ENCODE data around the gene TMEM270. TPM values are rescaled to one million over a fixed set of nuclear protein-coding genes. Genes with fewer than 3 reads are reported as not detected.

TMEM270 gene
- total and polyA plus RNA-seq, 2 donors (not counting 1 experiment from before 2014, with no cell fraction given), result not detected

- H3K4me2 ChIP-seq (replicated peaks; ENCODE audit: low read depth, low read length, poor library complexity, severe bottlenecking), result no peak overlapping the region
- no peak overlapping the region for H2AFZ ChIP-seq (ENCODE audit: insufficient read depth, low read depth, low read length, poor library complexity, severe bottlenecking)
- H3K4me1 ChIP-seq (ENCODE audit: control insufficient read depth in 2 of 2, insufficient read depth in 2 of 2, low read length in 2 of 2), result no peaks in the 10 kb centered on the region
- ChIA-PET POLR2A (no interaction called here), CTCF (interaction anchor here (0.7 to 2.0 kb wide), 2 partner anchors 13 to 130 kb away, joined by 4 to 5 read pairs; no protein-coding TSS in a partner anchor)
- peaks cover 5% of the 10 kb centered on the region for H3K27me3 Mint-ChIP-seq
- intact Hi-C loops (cut with micrococcal nuclease), result no loop called here
- no peak overlapping the region for H3K4me3 Mint-ChIP-seq
- no peaks in the 10 kb centered on the region for H3K79me2 ChIP-seq (ENCODE audit: control insufficient read depth, insufficient read depth, low read length)
- H3K9me3 ChIP-seq (ENCODE audit: control extremely low read depth in 1 of 3, control insufficient read depth in 2 of 3, insufficient read depth in 1 of 3, low read length in 2 of 3), result peaks cover 0 to 7% (median 0%) of the 10 kb centered on the region in 3 donors
- no peaks in the 10 kb centered on the region for H3K36me3 ChIP-seq (replicated peaks in 1 of 2; ENCODE audit: control extremely low read depth in 1 of 2, control insufficient read depth in 1 of 2, extremely low read depth in 1 of 2, insufficient read depth in 2 of 2, low read length in 1 of 2)
- no peak overlapping the region for H3K4me3 ChIP-seq (ENCODE audit: control extremely low read depth in 1 of 5, extremely low read depth in 1 of 5, insufficient read depth in 1 of 5, low read depth in 2 of 5, low read length in 4 of 5)
- no peaks in the 10 kb centered on the region for H4K20me1 ChIP-seq (ENCODE audit: control insufficient read depth, insufficient read depth, low read length, poor library complexity, severe bottlenecking)
- WGBS (ENCODE audit: insufficient coverage), result 70% methylated on average over 1 of the region's 1 CpG
- peaks cover 2% of the 10 kb centered on the region for H3K9me3 Mint-ChIP-seq (ENCODE audit: insufficient read depth)
- no peaks in the 10 kb centered on the region for H3K27me3 ChIP-seq (replicated peaks in 1 of 4; ENCODE audit: control extremely low read depth in 1 of 4, control insufficient read depth in 3 of 4, insufficient read depth in 4 of 4, low read length in 3 of 4)
- no peak overlapping the region for H3K27ac Mint-ChIP-seq
- H3K4me1 Mint-ChIP-seq, result no peaks in the 10 kb centered on the region
- TF ChIP-seq EZH2 (IDR thresholded peaks at IDR 0.05; ENCODE audit: borderline replicate concordance, insufficient read depth, low read depth, low read length, poor library complexity, severe bottlenecking) (no peak), CTCF (IDR thresholded peaks at IDR 0.05) (no peak)
- ATAC-seq (ENCODE audit: low read depth) (no peak), DNase-seq (no peak)
- H3K27ac ChIP-seq (ENCODE audit: low read length in 2 of 2), result no peak overlapping the region
- H3K9ac ChIP-seq (ENCODE audit: low read length), result no peak overlapping the region
These were observed 35.5 kb downstream of the TMEM270 start for GRCh38 chr7:73896454-73896853.

- ATAC-seq (ENCODE audit: low read depth), result no peak
- 91% methylated on average over 14 of the region's 15 CpGs for WGBS (ENCODE audit: insufficient coverage)
- H4K20me1 ChIP-seq (ENCODE audit: control insufficient read depth, insufficient read depth, low read length, poor library complexity, severe bottlenecking), result no peaks in the 10 kb centered on the region
- no peak overlapping the region for H3K4me3 ChIP-seq (ENCODE audit: control extremely low read depth in 1 of 5, extremely low read depth in 1 of 5, insufficient read depth in 1 of 5, low read depth in 2 of 5, low read length in 4 of 5)
- peaks cover 2% of the 10 kb centered on the region for H3K9me3 Mint-ChIP-seq (ENCODE audit: insufficient read depth)
- H3K9me3 ChIP-seq (ENCODE audit: control extremely low read depth in 1 of 3, control insufficient read depth in 2 of 3, insufficient read depth in 1 of 3, low read length in 2 of 3), result peaks cover 0 to 7% (median 0%) of the 10 kb centered on the region in 3 donors
- no peaks in the 10 kb centered on the region for H3K36me3 ChIP-seq (replicated peaks in 1 of 2; ENCODE audit: control extremely low read depth in 1 of 2, control insufficient read depth in 1 of 2, extremely low read depth in 1 of 2, insufficient read depth in 2 of 2, low read length in 1 of 2)
- no peak overlapping the region for H3K27ac ChIP-seq (ENCODE audit: low read length in 2 of 2)
- no peak overlapping the region for H3K9ac ChIP-seq (ENCODE audit: low read length)
- TF ChIP-seq CTCF (IDR thresholded peaks at IDR 0.05) (no peak), EZH2 (IDR thresholded peaks at IDR 0.05; ENCODE audit: borderline replicate concordance, insufficient read depth, low read depth, low read length, poor library complexity, severe bottlenecking) (no peak)
- ChIA-PET CTCF (no interaction called here), POLR2A (no interaction called here)
- H3K4me2 ChIP-seq (replicated peaks; ENCODE audit: low read depth, low read length, poor library complexity, severe bottlenecking), result no peak overlapping the region
- intact Hi-C loops (cut with micrococcal nuclease), result no loop called here
- H3K4me1 ChIP-seq (ENCODE audit: control insufficient read depth in 2 of 2, insufficient read depth in 2 of 2, low read length in 2 of 2), result no peaks in the 10 kb centered on the region
- H3K27me3 Mint-ChIP-seq, result peaks cover 3% of the 10 kb centered on the region
- H3K4me3 Mint-ChIP-seq, result no peak overlapping the region
- no peaks in the 10 kb centered on the region for H3K79me2 ChIP-seq (ENCODE audit: control insufficient read depth, insufficient read depth, low read length)
- no peak overlapping the region for H3K27ac Mint-ChIP-seq
- H3K4me1 Mint-ChIP-seq, result no peaks in the 10 kb centered on the region
- no peak for DNase-seq
- H2AFZ ChIP-seq (ENCODE audit: insufficient read depth, low read depth, low read length, poor library complexity, severe bottlenecking), result no peak overlapping the region
- no peaks in the 10 kb centered on the region for H3K27me3 ChIP-seq (replicated peaks in 1 of 4; ENCODE audit: control extremely low read depth in 1 of 4, control insufficient read depth in 3 of 4, insufficient read depth in 4 of 4, low read length in 3 of 4)
These were observed 38.8 kb downstream of the TMEM270 start for GRCh38 chr7:73899731-73900142.

Measured in B cell (primary cell).